ENCODE data around the gene BRF1. TPM values are rescaled to one million over a fixed set of nuclear protein-coding genes. Genes with fewer than 3 reads are reported as not detected.

Gene BRF1
- total RNA-seq, 2 donors from 2014 or later = 38.2 to 41.7 TPM

- ATAC-seq = no peak
- Mint-ChIP-seq H3K36me3 (no peaks in the 10 kb centered on the region), H3K9me3 (no peaks in the 10 kb centered on the region), H3K27ac (peak overlapping the region in 1 of 2 donors; percentile 44)
- DNase-seq (ENCODE audit: low spot score in 2 of 2) = no peak
Observed at GRCh38 chr14:105205673-105206208, 95.1 kb downstream of the BRF1 start.

GRCh38 chr14:105204931-105205672, 95.7 kb downstream of the BRF1 start:
- no peaks in the 10 kb centered on the region for H3K9me3 Mint-ChIP-seq
- DNase-seq (ENCODE audit: low spot score in 2 of 2) = no peak

GRCh38 chr14:105204206-105204930, 96.4 kb downstream of the BRF1 start:
- no peak for DNase-seq (ENCODE audit: low spot score in 2 of 2)
- Mint-ChIP-seq H3K27ac (no peak overlapping the region), H3K36me3 (no peaks in the 10 kb centered on the region), H3K9me3 (no peaks in the 10 kb centered on the region)
- ATAC-seq = no peak

More at GRCh38 chr14:105204931-105205672, 95.7 kb downstream of the BRF1 start:
- H3K36me3 Mint-ChIP-seq = no peaks in the 10 kb centered on the region
- no peak overlapping the region for H3K27ac Mint-ChIP-seq
- no peak for ATAC-seq

GRCh38 chr14:105203701-105204100, 97.1 kb downstream of the BRF1 start:
- no peaks in the 10 kb centered on the region for H3K36me3 Mint-ChIP-seq
- H3K9me3 Mint-ChIP-seq = no peaks in the 10 kb centered on the region
- DNase-seq (ENCODE audit: low spot score in 2 of 2) (no peak), ATAC-seq (no peak)
- H3K27ac Mint-ChIP-seq = no peak overlapping the region

- DNase-seq (ENCODE audit: low spot score in 2 of 2) (peak; percentile 70 to 81), ATAC-seq (peak; percentile 53 to 62)
- Mint-ChIP-seq H3K9me3 (no peaks in the 10 kb centered on the region), H3K27ac (no peak overlapping the region), H3K36me3 (no peaks in the 10 kb centered on the region)
Observed at GRCh38 chr14:105203057-105203531, 97.7 kb downstream of the BRF1 start.

GRCh38 chr14:105201925-105202513, 98.8 kb downstream of the BRF1 start:
- no peak overlapping the region for H3K27ac Mint-ChIP-seq
- ATAC-seq = peak; percentile 51 to 70
- no peaks in the 10 kb centered on the region for H3K36me3 Mint-ChIP-seq
- H3K9me3 Mint-ChIP-seq = no peaks in the 10 kb centered on the region
- DNase-seq (ENCODE audit: low spot score in 2 of 2) = peak in 1 of 2 donors; percentile 55

- ATAC-seq (peak; percentile 1 to 6), DNase-seq (ENCODE audit: low spot score in 2 of 2) (no peak)
- Mint-ChIP-seq H3K27ac (no peak overlapping the region), H3K9me3 (no peaks in the 10 kb centered on the region), H3K36me3 (no peaks in the 10 kb centered on the region)
Observed at GRCh38 chr14:105201156-105201924, 99.5 kb downstream of the BRF1 start.

- H3K27ac Mint-ChIP-seq = no peak overlapping the region
- no peaks in the 10 kb centered on the region for H3K36me3 Mint-ChIP-seq
- no peaks in the 10 kb centered on the region for H3K9me3 Mint-ChIP-seq
- no peak for DNase-seq (ENCODE audit: low spot score in 2 of 2)
- no peak for ATAC-seq
Observed at GRCh38 chr14:105200641-105201040, 100.2 kb downstream of the BRF1 start.

GRCh38 chr14:105200074-105200473, 100.7 kb downstream of the BRF1 start:
- Mint-ChIP-seq H3K27ac (no peak overlapping the region), H3K9me3 (no peaks in the 10 kb centered on the region), H3K36me3 (no peaks in the 10 kb centered on the region)
- no peak for DNase-seq (ENCODE audit: low spot score in 2 of 2)
- ATAC-seq = no peak

- H3K27ac Mint-ChIP-seq = peak overlapping the region in 1 of 2 donors; percentile 84
- H3K36me3 Mint-ChIP-seq = no peaks in the 10 kb centered on the region
- H3K9me3 Mint-ChIP-seq = no peaks in the 10 kb centered on the region
- DNase-seq (ENCODE audit: low spot score in 2 of 2) (no peak), ATAC-seq (no peak)
Observed at GRCh38 chr14:105199093-105199492, 101.7 kb downstream of the BRF1 start.

GRCh38 chr14:105198588-105198987, 102.2 kb downstream of the BRF1 start:
- no peaks in the 10 kb centered on the region for H3K9me3 Mint-ChIP-seq
- no peak for ATAC-seq
- H3K27ac Mint-ChIP-seq = no peak overlapping the region
- DNase-seq (ENCODE audit: low spot score in 2 of 2) = no peak
- no peaks in the 10 kb centered on the region for H3K36me3 Mint-ChIP-seq

- H3K36me3 Mint-ChIP-seq = no peaks in the 10 kb centered on the region
- no peak for DNase-seq (ENCODE audit: low spot score in 2 of 2)
- H3K9me3 Mint-ChIP-seq = no peaks in the 10 kb centered on the region
- ATAC-seq = no peak
- no peak overlapping the region for H3K27ac Mint-ChIP-seq
Observed at GRCh38 chr14:105197211-105197641, 103.6 kb downstream of the BRF1 start.

- DNase-seq (ENCODE audit: low spot score in 2 of 2) = no peak
- Mint-ChIP-seq H3K27ac (no peak overlapping the region), H3K36me3 (no peaks in the 10 kb centered on the region), H3K9me3 (no peaks in the 10 kb centered on the region)
- no peak for ATAC-seq
Observed at GRCh38 chr14:105196265-105196960, 104.4 kb downstream of the BRF1 start.

- ATAC-seq (no peak), DNase-seq (ENCODE audit: low spot score in 2 of 2) (no peak)
- Mint-ChIP-seq H3K27ac (no peak overlapping the region), H3K9me3 (no peaks in the 10 kb centered on the region), H3K36me3 (no peaks in the 10 kb centered on the region)
Observed at GRCh38 chr14:105195522-105196264, 105.1 kb downstream of the BRF1 start.

GRCh38 chr14:105195051-105195450, 105.8 kb downstream of the BRF1 start:
- Mint-ChIP-seq H3K36me3 (no peaks in the 10 kb centered on the region), H3K27ac (no peak overlapping the region), H3K9me3 (no peaks in the 10 kb centered on the region)
- DNase-seq (ENCODE audit: low spot score in 2 of 2) (no peak), ATAC-seq (no peak)
